ENCODE measurements around the gene ARRDC3. TPM values are rescaled to one million over a fixed set of nuclear protein-coding genes. Genes with fewer than 3 reads are reported as not detected.
"Not testable (repeated sequence)": the region's sequence is repeated elsewhere in the genome, so short reads cannot be mapped to it uniquely, and the experiment has no call there.

ARRDC3 gene
- total and polyA plus RNA-seq, 8 donors, result 7.3 to 79.6 (median 16.4) TPM

- H3K36me3 ChIP-seq, result no peaks in the 10 kb centered on the region
- H3K27ac ChIP-seq, result no peak overlapping the region
- WGBS, 2 donors, result 69 to 83% methylated on average over 2 of the region's 2 CpGs
- H3K4me1 ChIP-seq, result no peaks in the 10 kb centered on the region
- no peak for ATAC-seq
- no peaks in the 10 kb centered on the region for H3K9me3 ChIP-seq
- DNase-seq, result no peak
- FAIRE-seq, result no peak
- no peak overlapping the region for H3K4me3 ChIP-seq
- no peak for TF ChIP-seq CTCF (IDR thresholded peaks at IDR 0.05)
- intact Hi-C loops (cut with DNase I), result no loop called here
- H3K27me3 ChIP-seq, result no peaks in the 10 kb centered on the region
Observed at GRCh38 chr5:91343916-91344315, 39.2 kb downstream of the ARRDC3 start.

GRCh38 chr5:91342931-91343330 is 40.2 kb downstream of the ARRDC3 start:
- FAIRE-seq; H3K27ac ChIP-seq; H3K36me3 ChIP-seq; H3K4me1 ChIP-seq; H3K4me3 ChIP-seq; H3K9me3 ChIP-seq; intact Hi-C loops (cut with DNase I); DNase-seq; ATAC-seq; H3K27me3 ChIP-seq: not testable (repeated sequence)
- WGBS, 2 donors, result 95 to 97% methylated on average over 29 of the region's 29 CpGs

GRCh38 chr5:91341154-91341553 is 42.0 kb downstream of the ARRDC3 start:
- Histone ChIP-seq H3K36me3 (no peaks in the 10 kb centered on the region), H3K9me3 (no peaks in the 10 kb centered on the region), H3K27ac (no peak overlapping the region), H3K4me3 (no peak overlapping the region), H3K4me1 (no peaks in the 10 kb centered on the region), H3K27me3 (no peaks in the 10 kb centered on the region)
- intact Hi-C loops (cut with DNase I), result no loop called here
- ATAC-seq (no peak), DNase-seq (no peak), FAIRE-seq (no peak)
- no peak for TF ChIP-seq CTCF (IDR thresholded peaks at IDR 0.05)
- 77 to 100% methylated on average over 3 of the region's 3 CpGs for WGBS, 2 donors

GRCh38 chr5:91340532-91340931 is 42.6 kb downstream of the ARRDC3 start:
- WGBS, 2 donors, result 83 to 89% methylated on average over 3 of the region's 3 CpGs
- Histone ChIP-seq H3K4me3 (no peak overlapping the region), H3K36me3 (no peaks in the 10 kb centered on the region), H3K27me3 (no peaks in the 10 kb centered on the region), H3K4me1 (no peaks in the 10 kb centered on the region), H3K27ac (no peak overlapping the region), H3K9me3 (no peaks in the 10 kb centered on the region)
- intact Hi-C loops (cut with DNase I), result no loop called here
- ATAC-seq (no peak), FAIRE-seq (no peak), DNase-seq (no peak)
- TF ChIP-seq CTCF (IDR thresholded peaks at IDR 0.05), result no peak

GRCh38 chr5:91339063-91339705 is 43.9 kb downstream of the ARRDC3 start:
- Histone ChIP-seq H3K36me3 (no peaks in the 10 kb centered on the region), H3K4me1 (no peaks in the 10 kb centered on the region), H3K4me3 (no peak overlapping the region), H3K9me3 (no peaks in the 10 kb centered on the region), H3K27ac (no peak overlapping the region), H3K27me3 (no peaks in the 10 kb centered on the region)
- FAIRE-seq, result no peak
- no peak for TF ChIP-seq CTCF (IDR thresholded peaks at IDR 0.05)
- DNase-seq, result no peak
- peak in 1 of 4 donors; percentile 11 for ATAC-seq
- WGBS, 2 donors, result 74 to 86% methylated on average over 3 of the region's 3 CpGs
- intact Hi-C loops (cut with DNase I), result no loop called here
